EL (cell line): Measurements from ENCODE around the gene MEGF8.

ENCODE experiments used
- DNase-seq: peaks from one replicate; pipeline ENCODE4 v3.0.0-alpha.2; 2016

MEGF8 gene

DNA sequence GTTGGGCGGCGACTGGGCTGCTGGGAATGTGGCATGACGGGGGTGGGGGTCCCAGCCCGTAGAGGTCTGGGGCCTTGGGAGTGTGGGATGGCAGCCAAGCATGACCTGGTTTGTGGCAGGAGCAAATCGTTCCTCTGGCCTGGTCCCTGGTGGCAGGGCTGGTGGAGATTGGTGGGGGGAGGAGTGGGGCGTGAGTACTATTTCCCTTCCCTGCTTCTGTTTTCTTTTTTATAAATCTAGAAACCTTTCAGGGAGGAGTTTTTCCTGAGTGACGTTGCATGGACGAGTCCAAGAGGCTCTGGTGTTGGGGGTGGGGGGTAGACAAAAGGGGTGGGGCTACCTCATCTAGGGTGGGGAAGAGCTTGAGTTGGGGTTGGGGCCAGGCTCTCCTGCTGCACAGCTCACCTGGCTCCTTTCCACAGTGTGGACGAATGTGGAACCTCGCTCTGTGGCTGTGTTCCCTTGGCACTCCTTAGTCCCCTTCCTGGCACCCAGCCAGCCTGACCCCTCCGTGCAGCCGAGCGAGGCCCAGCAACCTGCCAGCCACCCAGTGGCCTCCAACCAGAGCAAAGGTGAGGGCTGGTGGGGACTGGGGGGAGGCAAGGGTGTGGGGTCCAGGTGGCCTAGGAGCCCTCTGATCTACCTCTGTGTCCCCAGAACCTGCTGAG lies 39.0 kb upstream of the MEGF8 start:
- DNase-seq: no peak

- no peak for DNase-seq
These were observed 38.2 kb upstream of the MEGF8 start for GRCh38 chr19:42287017-42287826.

GRCh38 chr19:42287827-42288107 lies 37.7 kb upstream of the MEGF8 start:
- no peak for DNase-seq

GRCh38 chr19:42288387-42288786 lies 37.0 kb upstream of the MEGF8 start:
- DNase-seq: no peak

DNA sequence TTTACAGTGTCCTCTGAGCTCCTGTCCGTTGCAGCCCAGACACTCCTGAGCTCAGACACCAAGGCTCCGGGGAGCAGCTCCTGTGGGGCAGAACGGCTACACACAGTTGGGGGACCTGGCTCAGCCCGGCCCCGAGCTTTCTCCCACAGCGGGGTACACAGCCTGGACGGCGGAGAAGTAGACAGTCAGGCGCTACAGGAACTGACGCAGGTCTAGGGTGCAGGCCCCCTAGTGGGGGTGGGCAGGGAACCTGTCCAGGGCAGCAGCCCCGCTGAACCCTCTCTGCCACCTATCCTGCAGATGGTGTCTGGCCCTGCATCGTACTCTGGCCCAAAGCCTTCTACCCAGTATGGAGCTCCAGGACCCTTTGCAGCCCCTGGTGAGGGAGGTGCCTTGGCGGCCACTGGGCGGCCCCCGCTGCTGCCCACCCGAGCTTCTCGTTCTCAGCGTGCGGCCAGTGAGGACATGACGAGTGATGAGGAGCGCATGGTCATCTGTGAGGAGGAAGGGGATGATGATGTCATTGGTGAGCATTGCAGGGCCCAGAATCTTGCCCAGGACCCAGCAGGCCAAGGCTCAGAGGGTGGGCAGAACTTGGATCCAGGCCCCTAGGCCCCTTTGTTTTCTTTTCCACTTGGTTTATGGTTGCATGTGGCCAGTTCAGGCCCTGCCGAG lies 36.4 kb upstream of the MEGF8 start:
- DNase-seq: no peak

- DNase-seq: no peak
These were observed 35.8 kb upstream of the MEGF8 start for GRCh38 chr19:42289556-42290041.

DNA sequence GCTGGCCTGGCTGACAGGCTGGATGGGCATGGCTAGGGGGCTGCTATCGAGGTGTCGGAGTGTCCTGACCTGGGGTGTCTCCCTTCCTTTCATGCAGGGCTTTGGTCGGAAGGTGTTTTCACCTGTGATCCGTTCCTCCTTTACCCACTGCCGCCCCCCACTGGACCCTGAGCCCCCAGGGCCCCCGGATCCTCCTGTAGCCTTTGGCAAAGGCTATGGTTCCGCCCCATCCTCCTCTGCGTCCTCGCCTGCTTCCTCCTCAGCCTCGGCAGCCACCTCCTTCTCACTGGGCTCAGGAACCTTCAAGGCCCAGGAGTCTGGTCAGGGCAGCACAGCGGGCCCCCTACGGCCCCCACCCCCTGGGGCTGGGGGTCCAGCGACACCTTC lies 35.3 kb upstream of the MEGF8 start:
- no peak for DNase-seq

DNA sequence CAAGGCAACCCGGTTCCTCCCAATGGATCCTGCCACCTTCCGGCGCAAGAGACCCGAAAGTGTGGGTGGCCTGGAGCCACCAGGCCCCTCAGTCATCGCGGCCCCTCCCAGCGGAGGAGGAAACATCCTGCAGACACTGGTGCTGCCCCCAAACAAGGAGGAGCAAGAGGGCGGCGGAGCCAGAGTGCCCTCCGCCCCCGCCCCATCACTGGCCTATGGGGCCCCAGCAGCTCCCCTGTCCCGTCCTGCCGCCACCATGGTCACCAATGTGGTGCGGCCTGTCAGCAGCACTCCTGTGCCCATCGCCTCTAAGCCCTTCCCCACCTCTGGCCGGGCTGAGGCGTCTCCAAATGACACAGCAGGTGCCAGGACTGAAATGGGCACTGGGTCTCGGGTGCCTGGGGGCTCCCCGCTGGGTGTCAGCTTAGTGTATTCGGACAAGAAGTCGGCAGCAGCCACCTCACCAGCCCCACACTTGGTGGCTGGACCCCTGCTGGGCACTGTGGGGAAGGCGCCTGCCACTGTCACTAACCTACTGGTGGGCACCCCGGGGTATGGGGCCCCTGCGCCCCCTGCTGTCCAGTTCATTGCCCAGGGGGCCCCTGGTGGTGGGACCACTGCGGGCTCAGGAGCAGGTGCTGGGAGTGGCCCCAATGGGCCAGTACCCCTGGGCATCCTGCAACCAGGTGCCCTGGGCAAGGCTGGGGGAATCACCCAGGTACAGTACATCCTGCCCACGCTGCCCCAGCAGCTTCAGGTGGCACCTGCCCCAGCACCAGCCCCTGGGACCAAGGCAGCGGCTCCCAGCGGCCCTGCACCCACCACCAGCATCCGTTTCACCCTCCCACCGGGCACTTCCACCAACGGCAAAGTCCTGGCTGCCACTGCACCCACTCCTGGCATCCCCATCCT lies 34.7 kb upstream of the MEGF8 start:
- DNase-seq: peak; percentile 39

DNA sequence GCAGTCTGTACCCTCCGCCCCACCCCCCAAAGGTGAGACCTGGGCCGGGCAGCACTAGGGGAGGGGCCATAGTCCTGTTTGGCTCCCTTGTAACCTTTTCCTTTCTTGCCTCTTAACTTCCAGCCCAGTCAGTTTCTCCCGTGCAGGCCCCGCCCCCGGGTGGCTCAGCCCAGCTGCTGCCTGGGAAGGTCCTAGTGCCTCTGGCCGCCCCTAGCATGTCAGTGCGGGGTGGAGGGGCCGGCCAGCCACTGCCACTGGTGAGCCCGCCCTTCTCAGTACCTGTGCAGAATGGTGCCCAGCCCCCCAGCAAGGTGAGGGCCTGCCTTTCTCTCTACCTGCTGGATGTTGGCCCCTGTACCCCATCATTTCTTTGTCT lies 34.0 kb upstream of the MEGF8 start:
- DNase-seq: no peak

GRCh38 chr19:42292042-42292960 lies 33.1 kb upstream of the MEGF8 start:
- no peak for DNase-seq

DNA sequence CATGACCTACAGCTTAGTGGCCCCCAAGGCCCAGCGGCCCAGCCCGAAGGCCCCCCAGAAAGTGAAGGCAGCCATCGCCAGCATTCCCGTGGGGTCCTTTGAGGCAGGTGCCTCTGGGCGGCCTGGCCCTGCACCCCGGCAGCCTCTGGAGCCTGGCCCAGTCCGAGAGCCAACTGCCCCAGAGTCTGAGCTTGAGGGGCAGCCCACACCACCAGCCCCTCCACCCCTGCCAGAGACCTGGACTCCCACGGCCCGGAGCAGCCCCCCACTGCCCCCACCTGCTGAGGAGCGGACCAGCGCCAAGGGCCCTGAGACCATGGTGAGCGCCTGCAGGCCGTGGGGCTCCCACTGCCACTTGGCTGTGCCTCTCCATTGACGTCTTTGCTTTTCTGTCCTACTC lies 32.5 kb upstream of the MEGF8 start:
- no peak for DNase-seq

GRCh38 chr19:42293540-42293939 lies 31.9 kb upstream of the MEGF8 start:
- DNase-seq: no peak

DNA sequence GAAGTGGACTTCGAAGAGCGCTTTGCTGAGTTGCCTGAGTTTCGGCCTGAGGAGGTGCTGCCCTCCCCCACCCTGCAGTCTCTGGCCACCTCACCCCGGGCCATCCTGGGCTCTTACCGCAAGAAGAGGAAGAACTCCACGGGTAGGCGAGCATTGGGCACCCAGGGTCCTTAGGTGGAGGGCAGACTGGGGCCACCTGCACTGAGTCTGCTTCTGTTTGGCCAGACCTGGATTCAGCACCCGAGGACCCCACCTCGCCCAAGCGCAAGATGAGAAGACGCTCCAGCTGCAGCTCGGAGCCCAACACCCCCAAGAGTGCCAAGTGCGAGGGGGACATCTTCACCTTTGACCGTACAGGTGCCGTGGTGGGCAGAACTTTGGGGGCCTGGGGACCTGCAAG lies 31.5 kb upstream of the MEGF8 start:
- DNase-seq: no peak

DNA sequence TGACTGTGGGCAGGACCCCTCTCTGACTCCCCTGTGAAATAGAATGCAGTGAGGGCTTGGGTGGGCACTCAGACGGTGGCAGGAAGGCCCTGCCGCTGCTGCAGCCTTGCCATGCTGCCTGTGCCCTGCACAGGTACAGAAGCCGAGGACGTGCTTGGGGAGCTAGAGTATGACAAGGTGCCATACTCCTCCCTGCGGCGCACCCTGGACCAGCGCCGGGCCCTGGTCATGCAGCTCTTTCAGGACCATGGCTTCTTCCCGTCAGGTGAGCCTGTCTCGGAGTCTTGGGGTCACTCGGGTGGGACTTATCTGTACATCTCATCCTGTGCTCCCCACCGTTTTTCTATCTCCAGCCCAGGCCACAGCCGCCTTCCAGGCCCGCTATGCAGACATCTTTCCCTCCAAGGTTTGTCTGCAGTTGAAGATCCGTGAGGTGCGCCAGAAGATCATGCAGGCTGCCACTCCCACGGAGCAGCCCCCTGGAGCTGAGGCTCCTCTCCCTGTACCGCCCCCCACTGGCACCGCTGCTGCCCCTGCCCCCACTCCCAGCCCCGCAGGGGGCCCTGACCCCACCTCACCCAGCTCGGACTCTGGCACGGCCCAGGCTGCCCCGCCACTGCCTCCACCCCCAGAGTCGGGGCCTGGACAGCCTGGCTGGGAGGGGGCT lies 30.8 kb upstream of the MEGF8 start:
- no peak for DNase-seq

- no peak for DNase-seq
These were observed 30.1 kb upstream of the MEGF8 start for GRCh38 chr19:42295342-42295741.

DNA sequence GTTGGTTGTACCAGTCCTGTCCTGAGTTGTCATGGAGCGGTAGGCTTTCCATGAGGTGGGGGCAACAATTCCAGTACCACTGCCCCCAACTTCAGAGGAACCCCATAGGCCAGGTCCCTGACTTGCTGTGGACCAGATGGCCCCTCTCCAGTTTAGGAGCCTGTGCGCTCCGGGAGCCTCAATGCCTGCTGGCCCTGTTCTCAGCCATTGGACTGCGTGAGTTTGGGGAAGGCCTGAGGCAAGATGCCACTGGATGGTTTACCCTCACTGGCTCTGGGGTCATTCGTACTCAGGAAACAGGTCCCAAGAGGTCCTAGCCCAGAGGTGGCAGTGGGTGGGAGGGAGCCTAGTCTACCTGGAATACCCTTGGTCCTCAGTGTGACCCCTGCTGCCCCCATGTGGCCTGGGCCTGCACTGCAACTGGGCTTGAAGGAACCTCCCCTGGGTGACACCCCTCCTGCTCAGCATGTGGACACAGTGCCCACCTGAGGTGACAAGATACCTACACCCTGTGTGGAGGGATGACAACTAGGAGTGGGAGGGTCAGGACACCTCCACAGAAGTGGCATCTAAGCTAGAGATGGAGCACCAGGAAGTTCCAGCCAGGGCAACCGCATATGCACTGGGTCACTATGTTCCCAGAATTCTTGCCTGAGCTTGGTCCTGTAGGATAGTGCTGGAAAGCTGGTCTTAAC lies 29.5 kb upstream of the MEGF8 start:
- DNase-seq: peak; percentile 56

- DNase-seq: no peak
These were observed 28.4 kb upstream of the MEGF8 start for GRCh38 chr19:42297039-42297438.

- DNase-seq: no peak
These were observed 23.7 kb upstream of the MEGF8 start, which contains the start of gene PRR19 for GRCh38 chr19:42301646-42302203. Gene PRR19, plus strand, starts transcription at chr19:42302132. Its CDS starts 7,453 bp downstream, at chr19:42309585.

GRCh38 chr19:42303101-42303464 lies 22.4 kb upstream of the MEGF8 start:
- DNase-seq: no peak

DNA sequence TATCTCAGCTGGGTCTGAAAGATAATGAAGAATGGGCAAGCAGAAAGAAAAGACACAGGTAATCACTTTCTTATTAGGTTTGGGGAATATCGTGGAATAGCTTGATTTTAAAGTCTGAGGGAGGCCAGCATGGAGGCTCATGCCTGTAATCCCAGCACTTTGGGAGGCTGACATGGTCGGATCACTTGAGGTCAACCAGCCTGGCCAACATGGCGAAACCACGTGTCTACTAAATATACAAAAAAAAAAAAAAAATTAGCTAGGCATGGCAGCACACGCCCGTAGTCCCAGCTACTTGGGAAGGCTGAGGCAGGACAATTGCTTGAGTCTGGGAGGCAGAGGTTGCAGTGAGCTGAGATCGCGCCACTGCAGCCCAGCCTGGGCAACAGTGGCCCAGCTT lies 21.6 kb upstream of the MEGF8 start:
- DNase-seq: no peak
